ENCODE measurements around the gene ASNSD1. TPM values are rescaled to one million over a fixed set of nuclear protein-coding genes. Genes with fewer than 3 reads are reported as not detected.
"Not testable (repeated sequence)": the region's sequence is repeated elsewhere in the genome, so short reads cannot be mapped to it uniquely, and the experiment has no call there.

Gene ASNSD1
- total and polyA plus RNA-seq, 2 of the 13 experiments (the other 11 are each of a cell fraction or from before 2014, with no cell fraction given), result 35.1 to 96.6 TPM

- TF ChIP-seq ZNF609 (CRISPR knock-in tag; IDR thresholded peaks at IDR 0.05; ENCODE audit: borderline replicate concordance), result no peak
These were observed 24.4 kb downstream of the ASNSD1 start (continued) for GRCh38 chr2:189685540-189686229.

GRCh38 chr2:189687796-189688195, 26.5 kb downstream of the ASNSD1 start:
- in situ Hi-C loops (cut with HindIII; ENCODE audit: extremely low pct_ligation_motif_present, low pct_unique_long_range_greater_than_20kb); H3K4me3 ChIP-seq (replicated peaks in 1 of 3; ENCODE audit: insufficient read depth in 1 of 3, low read depth in 2 of 3, low read length in 3 of 3); H3K9ac ChIP-seq (ENCODE audit: insufficient read depth, low read depth, low read length); POLR2A ChIA-PET; H3K4me1 ChIP-seq (ENCODE audit: insufficient read depth, low read length); H3K36me3 ChIP-seq (replicated peaks in 1 of 2; ENCODE audit: control insufficient read depth in 1 of 2, insufficient read depth in 2 of 2, low read length in 2 of 2); H3K4me2 ChIP-seq (ENCODE audit: low read depth, low read length); H4K20me1 ChIP-seq (ENCODE audit: insufficient read depth, low read length); H2AFZ ChIP-seq (ENCODE audit: low read length); ATAC-seq; H3K79me2 ChIP-seq (ENCODE audit: insufficient read depth, low read length); CTCF ChIA-PET (ENCODE audit: low intra/inter-chr PET ratio, low total read pairs); FAIRE-seq; H3K27ac ChIP-seq (ENCODE audit: extremely low read length, insufficient read depth, low read length); DNase-seq (ENCODE audit: low spot score); intact Hi-C loops (cut with micrococcal nuclease; ENCODE audit: unreplicated experiment); BruUV-seq (replicated peaks); H3K27me3 ChIP-seq (ENCODE audit: control insufficient read depth in 1 of 2, insufficient read depth in 2 of 2, low read length in 2 of 2); H3K9me3 ChIP-seq (ENCODE audit: low read length): not testable (repeated sequence)
- peak; percentile 76 for TF ChIP-seq MAFF (IDR thresholded peaks at IDR 0.05; ENCODE audit: low read depth, low read length)
- peak; percentile 73 to 85; a peak in 3 of 4 replicates for TF ChIP-seq MAFK (conservative IDR thresholded peaks at IDR 0.05 in 1 of 2, IDR thresholded peaks at IDR 0.05 in 1 of 2; ENCODE audit: low read length in 2 of 2)
- WGBS (ENCODE audit: low lambda C conversion rate), result 83% methylated on average over 1 of the region's 1 CpG

All from HepG2 (cell line).